Putamen (tissue), 1 donor: ENCODE data around the gene PARD6B.
"Not testable (repeated sequence)": the region's sequence is repeated elsewhere in the genome, so short reads cannot be mapped to it uniquely, and the experiment has no call there.

ENCODE experiments used
- DNase-seq: peaks from one replicate; pipeline ENCODE4 v3.0.0-alpha.2; 2016; ENCODE audit warnings: low spot score

Gene PARD6B

GRCh38 chr20:50703651-50704438, 27.5 kb upstream of the PARD6B start:
- not testable (repeated sequence) for DNase-seq

GRCh38 chr20:50704514-50704913, 26.9 kb upstream of the PARD6B start:
- no peak for DNase-seq

GRCh38 chr20:50704971-50705370, 26.4 kb upstream of the PARD6B start:
- DNase-seq = no peak

GRCh38 chr20:50708845-50709635, 22.3 kb upstream of the PARD6B start:
- DNase-seq = no peak

- DNase-seq = no peak
These were observed 21.8 kb upstream of the PARD6B start for GRCh38 chr20:50709636-50709973.

GRCh38 chr20:50710492-50711063, 20.8 kb upstream of the PARD6B start:
- DNase-seq = no peak

GRCh38 chr20:50711113-50711825, 20.1 kb upstream of the PARD6B start:
- DNase-seq = no peak

- no peak for DNase-seq
These were observed 18.4 kb upstream of the PARD6B start for GRCh38 chr20:50712771-50713656.

GRCh38 chr20:50713657-50714101, 17.7 kb upstream of the PARD6B start:
- DNase-seq = no peak

- DNase-seq = not testable (repeated sequence)
These were observed 17.0 kb upstream of the PARD6B start for GRCh38 chr20:50714426-50714825.

GRCh38 chr20:50715694-50716093, 15.7 kb upstream of the PARD6B start:
- DNase-seq = no peak

GRCh38 chr20:50716518-50716917, 14.9 kb upstream of the PARD6B start:
- no peak for DNase-seq

GRCh38 chr20:50717312-50717711, 14.1 kb upstream of the PARD6B start:
- no peak for DNase-seq

- DNase-seq = no peak
These were observed 13.2 kb upstream of the PARD6B start for GRCh38 chr20:50717974-50718761.

GRCh38 chr20:50719328-50719727, 12.1 kb upstream of the PARD6B start:
- no peak for DNase-seq

- no peak for DNase-seq
These were observed 11.4 kb upstream of the PARD6B start for GRCh38 chr20:50720026-50720425.

- no peak for DNase-seq
These were observed 10.8 kb upstream of the PARD6B start for GRCh38 chr20:50720582-50720981.

GRCh38 chr20:50721881-50722281, 9.5 kb upstream of the PARD6B start:
- DNase-seq = no peak

GRCh38 chr20:50722424-50723155, 8.8 kb upstream of the PARD6B start:
- no peak for DNase-seq

- no peak for DNase-seq
These were observed 7.7 kb upstream of the PARD6B start for GRCh38 chr20:50723672-50724071.
